ENCODE results near the gene CLDN16.

Gene CLDN16, protein sequence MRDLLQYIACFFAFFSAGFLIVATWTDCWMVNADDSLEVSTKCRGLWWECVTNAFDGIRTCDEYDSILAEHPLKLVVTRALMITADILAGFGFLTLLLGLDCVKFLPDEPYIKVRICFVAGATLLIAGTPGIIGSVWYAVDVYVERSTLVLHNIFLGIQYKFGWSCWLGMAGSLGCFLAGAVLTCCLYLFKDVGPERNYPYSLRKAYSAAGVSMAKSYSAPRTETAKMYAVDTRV

DNA sequence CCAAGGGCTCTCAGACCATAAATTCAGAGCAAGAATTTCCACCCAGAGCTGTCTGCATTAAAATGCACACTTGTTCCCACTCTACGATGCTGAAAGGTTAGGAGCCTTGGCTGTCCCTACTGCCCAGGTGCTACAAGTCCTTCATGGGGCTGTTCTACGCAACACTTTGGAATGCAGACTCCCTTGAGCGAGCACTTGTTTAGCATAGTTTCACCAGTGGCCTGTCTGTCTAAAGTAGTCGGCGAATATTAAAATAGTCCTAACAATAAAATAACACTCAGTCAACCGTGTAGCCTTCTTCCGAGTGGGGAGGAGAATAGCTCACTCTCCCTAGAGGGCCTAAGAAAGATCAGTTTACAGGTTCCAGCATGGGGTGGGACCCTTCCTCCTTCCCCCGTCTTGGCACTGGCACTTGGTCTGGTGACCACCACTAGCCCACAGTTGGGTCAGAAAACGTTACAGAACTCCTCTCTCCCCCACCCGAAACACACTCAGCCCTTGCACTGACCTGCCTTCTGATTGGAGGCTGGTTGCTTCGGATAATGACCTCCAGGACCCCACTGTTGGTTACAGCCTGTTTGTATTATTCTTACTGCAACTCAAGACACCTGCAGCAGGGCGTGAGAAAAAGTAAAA, at the start of gene CLDN16:
CLDN16 (plus strand) TSS at position 586 of the 636 bp plus-strand sequence. CDS start 167 bp downstream, outside the sequence.
- FAIRE-seq (no peak), DNase-seq (ENCODE audit: insufficient read length, low spot score) (no peak)

DNA sequence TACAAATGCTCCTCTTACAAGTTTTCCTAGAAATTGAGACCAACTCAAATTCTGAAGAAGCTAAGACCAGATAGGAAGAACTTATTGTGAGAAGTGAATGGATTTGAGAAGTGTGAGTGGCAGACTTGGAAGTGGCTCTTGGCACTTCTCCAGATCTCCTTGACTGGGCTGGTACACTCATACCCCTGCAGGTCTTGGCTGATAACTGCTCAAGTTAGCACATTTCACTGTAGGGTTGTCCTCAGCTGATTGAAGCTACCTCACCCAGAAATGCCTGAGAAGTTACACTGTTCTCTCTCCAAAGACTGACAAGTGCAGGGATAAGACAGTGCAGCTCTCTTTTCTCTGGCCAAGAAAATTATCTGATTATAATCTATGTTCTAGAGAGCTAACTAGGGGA, 49.2 kb upstream of the CLDN16 start:
- FAIRE-seq = no peak
- DNase-seq (ENCODE audit: insufficient read length, low spot score) = no peak

DNA sequence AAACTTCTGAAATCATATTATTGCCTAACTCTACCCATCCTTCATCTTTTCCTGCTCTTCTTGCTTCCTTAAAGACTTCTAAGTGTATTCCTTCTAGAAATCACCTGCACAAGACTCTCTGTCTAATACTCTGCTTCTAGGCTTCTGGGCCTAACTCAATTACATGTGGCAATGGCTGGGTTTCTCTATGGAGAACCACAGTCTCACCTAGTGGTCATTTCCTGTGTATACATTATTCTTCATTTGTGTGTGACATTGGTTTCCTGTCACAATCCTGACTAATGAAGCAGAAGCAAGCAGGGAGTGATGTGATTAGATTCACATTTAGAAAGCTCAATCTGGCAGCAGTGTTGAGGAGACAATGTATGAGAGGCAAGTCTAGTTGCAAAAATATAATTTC, 48.8 kb upstream of the CLDN16 start:
- FAIRE-seq = no peak
- peak; percentile 17 for DNase-seq (ENCODE audit: insufficient read length, low spot score)

DNA sequence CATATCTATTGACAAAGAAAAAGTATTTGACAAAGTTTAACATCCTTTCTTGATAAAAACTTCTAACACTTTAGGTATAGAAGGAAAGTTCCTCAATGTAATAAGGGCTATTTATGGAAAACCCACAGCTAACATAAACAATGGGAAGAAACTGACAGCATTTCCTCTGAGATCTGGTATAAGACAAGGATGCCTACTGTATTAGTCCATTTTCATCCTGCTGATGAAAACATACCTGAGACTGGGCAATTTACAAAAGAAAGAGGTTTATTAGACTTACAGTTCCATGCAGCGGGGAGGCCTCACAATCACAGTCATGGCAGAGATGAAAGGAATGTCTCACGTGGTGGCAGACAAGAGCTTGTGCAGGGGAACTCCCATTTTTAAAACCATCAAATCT, 47.9 kb upstream of the CLDN16 start:
- FAIRE-seq (no peak), DNase-seq (ENCODE audit: insufficient read length, low spot score) (no peak)

DNA sequence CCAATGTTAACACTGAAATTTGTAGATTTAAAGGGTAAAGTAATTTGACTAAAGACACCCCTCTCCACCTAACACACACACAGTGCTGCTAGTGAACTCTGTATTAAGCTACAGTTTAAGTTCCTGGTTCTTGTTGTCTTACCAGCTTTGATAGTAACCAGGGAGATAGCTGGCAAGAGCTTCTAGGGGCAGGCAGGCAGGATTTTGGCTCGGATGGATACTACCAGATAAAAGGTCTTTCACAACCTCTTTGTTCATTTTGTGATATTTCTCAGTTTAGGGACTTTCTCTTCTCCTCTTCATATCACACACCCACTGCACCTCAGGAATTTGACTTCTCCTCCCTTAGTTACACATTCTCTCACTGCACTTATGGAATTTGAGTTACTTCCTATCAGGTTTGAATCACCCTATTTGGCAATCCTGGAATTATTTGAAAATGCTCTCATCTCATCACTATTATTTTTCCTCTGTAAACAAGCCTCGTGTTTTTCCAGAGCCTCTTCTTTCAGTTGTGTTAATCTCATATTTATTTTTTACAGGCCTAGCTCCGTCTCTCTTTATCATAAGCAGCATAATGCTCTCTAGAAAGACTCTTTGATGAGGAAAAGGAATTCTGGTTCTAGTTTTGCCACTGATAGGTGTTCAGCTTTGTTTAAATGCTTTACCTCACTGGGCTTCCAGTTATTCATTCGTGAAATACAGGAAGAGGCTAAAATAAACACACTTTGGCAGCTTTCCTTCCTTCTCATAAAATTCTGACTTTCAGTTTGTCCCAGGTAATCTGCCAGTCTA, 42.7 kb upstream of the CLDN16 start:
- no peak for FAIRE-seq
- DNase-seq (ENCODE audit: insufficient read length, low spot score) = peak; percentile 42

DNA sequence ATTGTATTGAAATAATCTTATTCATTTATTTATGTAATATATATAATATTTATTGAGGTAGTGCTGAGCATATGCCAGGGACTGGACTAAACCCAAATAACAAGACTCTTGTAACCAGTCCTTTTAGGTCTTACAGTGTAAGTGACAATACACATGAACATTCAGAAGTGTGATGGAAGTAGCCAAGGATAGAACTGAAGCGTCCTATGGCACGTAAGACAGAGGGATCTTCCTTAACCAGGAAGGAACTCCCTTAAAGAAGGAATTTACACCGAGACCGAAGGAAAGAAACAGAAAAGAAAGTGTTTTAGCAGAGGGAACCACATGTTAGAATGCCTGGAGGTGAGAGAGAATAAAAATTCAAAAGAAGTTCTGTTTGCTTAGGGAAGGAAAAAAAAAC, 42.1 kb upstream of the CLDN16 start:
- FAIRE-seq (no peak), DNase-seq (ENCODE audit: insufficient read length, low spot score) (no peak)

DNA sequence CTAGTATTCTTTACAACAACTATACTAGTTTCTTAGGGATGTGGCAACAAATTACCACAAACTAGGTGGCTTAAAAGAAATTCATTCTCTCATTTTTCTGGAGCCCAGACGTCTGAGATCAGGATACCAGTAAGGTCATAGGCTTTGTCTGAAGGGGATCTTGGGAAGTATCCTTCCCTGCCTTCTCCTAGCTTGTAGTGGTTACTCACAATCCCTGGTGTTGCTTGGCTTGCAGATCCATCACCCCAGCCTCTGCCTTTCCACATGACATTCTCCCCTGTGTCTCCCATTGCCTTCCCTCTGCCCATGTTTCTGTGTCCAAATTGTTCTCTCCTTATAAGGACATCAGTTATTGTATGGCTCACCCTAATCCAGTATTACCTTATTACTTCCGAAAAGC, 41.4 kb upstream of the CLDN16 start:
- FAIRE-seq (no peak), DNase-seq (ENCODE audit: insufficient read length, low spot score) (no peak)

DNA sequence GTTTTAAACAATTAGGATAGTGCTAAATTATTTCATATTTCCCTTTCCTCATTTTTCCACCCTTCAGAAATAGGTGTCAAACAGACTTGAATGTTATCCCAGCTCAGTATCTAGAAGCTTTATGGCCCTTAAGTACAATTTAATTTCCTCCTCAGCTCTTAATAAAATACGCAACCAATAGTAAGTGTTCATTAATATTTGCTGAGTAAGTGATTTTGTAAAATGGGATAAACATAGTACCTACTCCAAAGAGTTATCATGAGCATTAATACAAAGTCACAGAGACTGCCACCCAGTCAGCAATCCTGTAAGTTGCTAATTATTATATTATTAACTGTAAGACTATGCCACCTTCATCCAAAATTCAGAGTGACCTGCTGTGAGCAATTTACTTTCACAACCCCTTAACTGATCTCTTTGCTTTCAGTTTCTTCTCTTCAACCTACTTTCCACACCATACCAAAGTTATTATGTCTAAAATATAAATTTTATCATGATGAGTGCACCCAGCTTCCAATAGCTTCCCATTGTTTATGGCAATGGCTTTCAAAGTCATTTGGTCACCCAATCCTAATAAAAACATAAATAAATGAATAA, 35.0 kb upstream of the CLDN16 start:
- no peak for FAIRE-seq
- DNase-seq (ENCODE audit: insufficient read length, low spot score) = no peak

DNA sequence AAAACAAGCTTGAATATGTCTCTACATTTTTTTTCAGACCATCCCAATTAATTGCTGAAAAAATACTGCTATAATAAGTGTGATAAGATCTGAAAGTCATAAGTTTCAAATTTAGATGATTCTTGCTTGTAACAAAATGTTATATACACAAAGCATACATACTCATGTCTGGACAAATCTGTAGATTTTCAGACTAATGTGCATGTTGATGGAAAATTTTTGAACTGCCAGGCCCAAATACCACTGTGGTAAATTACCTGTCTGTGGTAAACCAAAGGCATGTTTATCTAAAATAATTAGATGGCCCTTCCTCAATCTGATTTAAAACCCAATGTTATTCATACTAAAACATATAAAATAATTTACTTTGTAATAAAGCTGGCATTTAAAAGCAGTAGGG, 31.7 kb upstream of the CLDN16 start:
- no peak for FAIRE-seq
- DNase-seq (ENCODE audit: insufficient read length, low spot score) = no peak

DNA sequence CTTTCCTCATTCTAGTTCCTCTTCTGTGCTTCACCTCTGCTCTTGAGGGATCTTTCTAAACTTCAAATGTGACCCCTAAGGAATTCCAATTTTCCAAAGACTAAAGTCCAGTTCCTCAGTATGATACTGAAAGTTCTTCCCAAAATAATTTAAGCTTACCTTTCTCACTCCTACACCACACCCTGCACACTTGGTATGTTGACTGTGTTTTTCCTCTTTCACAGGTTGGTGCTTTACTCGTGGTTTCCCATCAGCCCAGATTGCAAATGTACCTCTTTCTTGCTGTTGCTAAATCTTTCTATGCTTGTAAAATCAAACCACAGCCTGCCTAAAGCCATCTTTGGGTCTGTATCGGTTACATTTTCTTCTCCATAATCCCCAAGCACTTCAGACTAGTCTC, 30.5 kb upstream of the CLDN16 start:
- DNase-seq (ENCODE audit: insufficient read length, low spot score) (no peak), FAIRE-seq (no peak)

DNA sequence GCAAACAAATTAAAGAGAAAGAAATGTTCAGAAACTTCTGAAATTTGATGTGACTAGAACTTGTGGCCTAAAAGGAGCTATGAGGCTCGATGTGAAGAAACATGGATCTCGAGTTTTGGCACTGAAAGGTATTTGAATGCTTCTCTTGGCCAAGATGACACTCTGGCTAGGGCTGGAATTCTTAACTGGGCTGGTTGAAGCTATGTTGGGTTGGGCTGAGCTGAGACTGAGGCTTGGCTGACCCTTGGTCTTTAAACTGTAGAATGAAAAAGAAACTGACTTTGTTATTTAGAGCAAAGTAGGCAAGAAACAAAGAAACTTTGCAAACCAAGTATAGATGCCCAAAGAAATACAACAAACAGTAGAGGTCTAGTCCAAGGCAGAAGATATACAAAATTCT, 28.1 kb upstream of the CLDN16 start:
- DNase-seq (ENCODE audit: insufficient read length, low spot score) (no peak), FAIRE-seq (no peak)

DNA sequence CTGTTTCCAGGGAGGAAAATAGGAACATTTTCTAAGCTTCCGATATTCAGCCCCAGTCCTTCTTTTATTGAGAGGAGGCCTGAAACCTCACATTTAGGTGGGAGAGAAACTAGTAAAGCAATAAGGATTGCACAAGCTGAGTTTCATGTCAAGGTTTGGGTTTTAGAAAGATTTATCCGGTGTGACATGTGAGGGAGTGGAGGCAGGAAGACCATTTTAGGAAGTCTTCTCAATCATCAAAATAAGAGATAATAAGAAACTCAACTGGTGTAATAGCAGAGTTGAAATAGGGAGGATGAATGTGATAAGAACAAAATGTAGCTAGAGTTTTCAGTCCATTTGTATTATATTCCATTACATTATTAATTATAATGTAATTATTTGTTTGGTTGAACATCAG, 27.7 kb upstream of the CLDN16 start:
- DNase-seq (ENCODE audit: insufficient read length, low spot score) (no peak), FAIRE-seq (no peak)

DNA sequence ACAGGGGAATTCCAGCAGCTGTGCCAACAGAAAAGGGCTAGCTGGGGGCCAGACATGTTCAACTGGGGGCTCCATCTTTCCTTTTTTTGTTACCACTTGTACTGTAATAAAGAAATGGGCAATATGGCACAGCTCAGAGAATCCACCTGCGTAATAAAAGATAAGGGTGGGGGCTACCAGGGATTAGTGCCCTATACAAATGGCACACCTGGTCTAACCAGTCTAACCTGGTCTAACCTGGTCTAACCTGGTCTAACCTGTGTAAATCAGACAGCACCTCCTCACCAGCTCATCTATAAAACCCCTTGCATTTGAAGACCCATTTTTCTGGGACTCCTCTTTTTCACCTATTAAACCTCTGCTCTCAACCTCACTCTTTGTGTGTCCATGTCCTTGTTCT, 26.2 kb upstream of the CLDN16 start:
- DNase-seq (ENCODE audit: insufficient read length, low spot score) = no peak
- no peak for FAIRE-seq

DNA sequence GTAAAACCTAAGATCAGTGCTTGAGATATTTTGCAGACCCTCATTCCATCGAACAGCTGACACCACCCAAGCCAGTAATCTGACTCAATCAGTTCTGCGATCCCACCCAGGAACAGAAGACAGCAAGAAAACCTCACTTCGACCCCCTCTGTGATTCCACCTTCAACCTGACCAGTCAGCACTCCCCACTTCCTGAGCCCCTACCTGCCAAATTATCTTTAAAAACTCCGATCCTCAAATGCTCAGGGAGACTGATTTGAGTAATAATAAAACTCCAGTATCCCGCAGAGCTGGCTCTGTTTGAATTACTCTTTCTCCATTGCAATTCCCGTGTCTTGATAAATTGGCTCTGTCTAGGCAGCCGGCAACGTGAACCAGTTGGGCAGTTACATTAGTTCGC, 25.7 kb upstream of the CLDN16 start:
- FAIRE-seq (no peak), DNase-seq (ENCODE audit: insufficient read length, low spot score) (no peak)

DNA sequence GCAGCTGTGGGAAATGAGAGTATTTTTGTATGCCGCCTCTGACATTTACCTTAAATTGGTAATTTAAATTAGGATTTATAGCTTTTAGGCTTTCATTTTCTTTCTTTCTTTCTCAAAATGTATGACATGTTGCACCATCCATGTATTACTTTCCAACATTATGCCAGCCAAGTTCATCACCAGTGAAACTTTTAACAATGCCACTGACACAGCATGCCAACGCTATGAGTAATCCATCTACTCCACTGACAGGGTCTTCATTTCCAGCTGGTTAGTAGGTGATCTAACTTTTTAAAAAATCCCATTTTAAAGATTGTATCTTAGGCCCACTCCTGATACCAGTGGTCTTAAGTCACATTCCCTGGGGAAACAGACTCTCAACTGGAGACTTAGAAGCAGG, 21.8 kb upstream of the CLDN16 start:
- peak; percentile 42 for FAIRE-seq

DNA sequence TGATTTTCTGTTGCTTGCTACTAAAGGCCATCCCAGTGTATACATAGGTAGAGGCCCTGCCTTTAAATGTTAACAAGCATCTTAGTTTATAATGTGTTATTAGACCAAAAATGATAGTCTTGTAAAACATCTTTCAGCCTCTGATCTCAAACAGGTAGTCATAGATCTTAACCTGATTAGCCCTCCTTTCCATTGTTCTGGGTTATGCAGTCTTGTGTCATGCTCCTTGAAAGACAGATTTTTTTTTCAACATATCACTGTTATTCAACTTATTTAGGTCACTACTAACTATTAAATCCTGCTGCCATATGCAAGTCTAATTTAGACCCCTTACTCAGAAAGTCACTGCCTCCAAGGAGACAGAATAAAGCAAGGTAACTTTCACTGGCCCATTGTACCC, 19.1 kb upstream of the CLDN16 start:
- FAIRE-seq (no peak), DNase-seq (ENCODE audit: insufficient read length, low spot score) (no peak)

More for the DNA sequence above, 21.8 kb upstream of the CLDN16 start:
- peak; percentile 22 for DNase-seq (ENCODE audit: insufficient read length, low spot score)

DNA sequence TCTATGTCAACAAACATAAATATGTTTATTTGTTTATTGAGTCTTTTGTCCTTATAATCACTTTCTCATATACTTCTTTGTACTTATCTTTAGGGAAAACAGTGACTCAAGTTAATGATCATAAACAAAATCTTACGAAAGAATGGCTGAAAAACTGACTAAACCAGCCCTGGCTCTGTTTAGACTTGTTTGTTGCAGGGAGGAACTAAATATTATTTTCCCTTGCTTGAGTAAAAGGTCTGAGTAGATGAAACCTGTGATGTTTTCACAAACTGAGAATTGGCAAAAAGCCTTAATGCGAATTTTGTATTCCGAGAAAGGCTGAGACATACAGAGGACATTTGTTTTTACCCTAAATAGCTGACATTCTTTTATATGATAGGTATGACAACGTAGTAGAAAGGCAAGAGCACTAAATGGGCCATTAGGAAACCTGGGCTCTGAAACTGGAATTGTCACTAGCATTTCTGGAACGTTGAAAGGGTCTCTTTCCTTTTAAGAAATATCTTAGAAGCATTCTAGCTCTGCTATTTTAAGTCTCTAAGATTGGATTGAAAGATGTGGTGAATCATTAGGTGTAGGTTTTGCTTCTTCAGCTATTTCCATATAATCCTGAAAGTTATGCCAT, 18.2 kb upstream of the CLDN16 start:
- no peak for FAIRE-seq
- DNase-seq (ENCODE audit: insufficient read length, low spot score) = no peak

DNA sequence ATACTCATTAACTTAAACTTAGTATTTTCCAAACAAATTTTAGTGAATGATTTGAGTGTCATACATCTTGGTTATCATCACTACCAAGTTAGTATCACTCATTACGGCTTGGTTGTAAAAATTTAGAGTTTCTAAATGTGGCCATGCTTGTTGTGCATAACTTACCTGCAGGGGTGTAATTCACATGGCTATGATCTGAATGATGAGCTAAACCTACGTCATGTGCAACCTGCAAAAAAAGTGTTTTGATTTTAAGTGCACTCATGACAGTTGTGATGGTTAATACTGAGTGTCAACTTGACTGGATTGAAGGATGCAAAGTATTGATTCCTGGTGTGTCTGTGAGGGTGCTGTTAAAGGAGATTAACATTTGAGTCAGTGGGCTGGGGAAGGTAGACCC, 17.6 kb upstream of the CLDN16 start:
- DNase-seq (ENCODE audit: insufficient read length, low spot score) (no peak), FAIRE-seq (no peak)

DNA sequence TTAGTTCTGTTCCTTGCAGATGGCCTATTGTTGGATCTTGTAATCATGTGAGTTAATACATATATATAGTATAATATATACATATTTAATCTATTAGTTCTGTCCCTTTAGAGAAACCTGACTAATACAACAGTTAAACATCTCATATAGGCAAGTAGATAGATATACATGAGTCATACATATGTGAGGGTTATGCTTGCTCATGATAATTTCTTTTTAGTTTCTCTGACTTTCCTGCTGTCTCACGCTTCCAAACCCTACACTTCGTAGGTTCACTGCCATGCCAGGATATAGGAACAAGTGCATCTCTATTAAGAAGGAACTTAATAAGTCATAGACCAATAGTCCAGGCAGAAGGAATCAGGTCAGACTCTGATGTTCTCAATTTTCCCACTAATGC, 16.8 kb upstream of the CLDN16 start:
- FAIRE-seq = no peak
- no peak for DNase-seq (ENCODE audit: insufficient read length, low spot score)

DNA sequence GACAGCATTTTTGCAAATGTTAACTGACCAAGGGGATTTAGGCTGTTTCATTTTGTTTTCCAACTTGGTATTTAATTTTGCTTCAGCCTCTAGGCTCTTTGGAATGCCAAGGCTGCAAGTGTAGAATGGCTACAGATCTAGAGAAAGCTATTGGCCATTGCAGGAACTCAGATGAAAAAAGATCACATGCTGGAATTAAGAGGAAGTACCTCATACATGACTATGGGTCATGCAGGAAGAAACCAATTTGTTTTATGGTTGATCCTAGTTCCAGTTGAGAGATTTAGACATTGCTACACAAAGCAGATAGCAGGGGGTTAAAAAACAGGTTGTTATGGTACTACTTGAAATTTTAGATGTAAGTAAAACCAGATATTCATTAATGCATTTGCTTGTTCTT, 12.7 kb upstream of the CLDN16 start:
- FAIRE-seq (no peak), DNase-seq (ENCODE audit: insufficient read length, low spot score) (no peak)

DNA sequence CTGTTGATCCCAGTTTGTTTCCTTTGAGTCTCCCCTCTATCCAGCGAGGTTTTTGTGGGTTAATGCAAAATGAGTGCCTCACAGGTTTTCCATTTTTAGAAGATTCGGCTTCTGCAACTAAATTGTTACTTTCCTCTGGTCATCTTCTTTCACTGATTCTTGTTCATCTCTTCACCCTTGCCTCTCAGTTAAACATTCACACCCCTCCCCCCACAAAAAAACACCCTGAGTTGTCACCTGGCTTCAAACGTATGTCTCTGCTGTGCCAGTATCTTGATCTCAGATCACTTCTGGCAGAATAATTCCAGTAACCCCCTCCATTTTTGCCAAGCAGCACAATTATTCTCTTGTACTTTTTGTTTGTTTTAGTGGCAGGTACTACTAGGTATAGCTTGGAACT, 12.3 kb upstream of the CLDN16 start:
- DNase-seq (ENCODE audit: insufficient read length, low spot score) (no peak), FAIRE-seq (no peak)
